ENCODE results near the gene GARNL3. TPM values are rescaled to one million over a fixed set of nuclear protein-coding genes. Genes with fewer than 3 reads are reported as not detected.
A peak's percentile ranks its signal among the peaks of the same experiment; 100 is the strongest.

GARNL3 gene
- total RNA-seq, 1 donor, result 5.8 TPM

GRCh38 chr9:127386249-127386648, 121.7 kb downstream of the GARNL3 start:
- Histone ChIP-seq H3K4me3 (ENCODE audit: insufficient read depth, low read length) (no peak overlapping the region), H2AFZ (ENCODE audit: low read length) (no peak overlapping the region), H3K27ac (ENCODE audit: low read depth, low read length) (no peak overlapping the region), H4K20me1 (ENCODE audit: insufficient read depth, low read length) (no peaks in the 10 kb centered on the region), H3K27me3 (ENCODE audit: insufficient read depth, low read length) (peaks cover 54% of the 10 kb centered on the region), H3K9me3 (ENCODE audit: low read depth, low read length) (no peaks in the 10 kb centered on the region), H3K79me2 (ENCODE audit: insufficient read depth, low read length) (no peaks in the 10 kb centered on the region), H3K4me2 (ENCODE audit: insufficient read depth, low read length) (no peak overlapping the region), H3K36me3 (ENCODE audit: insufficient read depth, low read length) (no peaks in the 10 kb centered on the region), H3K4me1 (ENCODE audit: insufficient read depth, low read length) (peaks cover 11% of the 10 kb centered on the region)
- no peak for DNase-seq (ENCODE audit: insufficient read length, low spot score, missing footprints)
- no peak for TF ChIP-seq CTCF (IDR thresholded peaks at IDR 0.05; ENCODE audit: extremely low read depth, low read depth, low read length)

GRCh38 chr9:127386981-127387380, 122.4 kb downstream of the GARNL3 start:
- H3K4me2 ChIP-seq (ENCODE audit: insufficient read depth, low read length), result no peak overlapping the region
- DNase-seq (ENCODE audit: insufficient read length, low spot score, missing footprints), result peak; percentile 55
- H2AFZ ChIP-seq (ENCODE audit: low read length), result no peak overlapping the region
- H3K79me2 ChIP-seq (ENCODE audit: insufficient read depth, low read length), result no peaks in the 10 kb centered on the region
- H3K27ac ChIP-seq (ENCODE audit: low read depth, low read length), result no peak overlapping the region
- TF ChIP-seq CTCF (IDR thresholded peaks at IDR 0.05; ENCODE audit: extremely low read depth, low read depth, low read length), result no peak
- H4K20me1 ChIP-seq (ENCODE audit: insufficient read depth, low read length), result no peaks in the 10 kb centered on the region
- peaks cover 55% of the 10 kb centered on the region for H3K27me3 ChIP-seq (ENCODE audit: insufficient read depth, low read length)
- H3K4me1 ChIP-seq (ENCODE audit: insufficient read depth, low read length), result peaks cover 11% of the 10 kb centered on the region
- no peak overlapping the region for H3K4me3 ChIP-seq (ENCODE audit: insufficient read depth, low read length)
- H3K36me3 ChIP-seq (ENCODE audit: insufficient read depth, low read length), result no peaks in the 10 kb centered on the region
- H3K9me3 ChIP-seq (ENCODE audit: low read depth, low read length), result no peaks in the 10 kb centered on the region

DNA sequence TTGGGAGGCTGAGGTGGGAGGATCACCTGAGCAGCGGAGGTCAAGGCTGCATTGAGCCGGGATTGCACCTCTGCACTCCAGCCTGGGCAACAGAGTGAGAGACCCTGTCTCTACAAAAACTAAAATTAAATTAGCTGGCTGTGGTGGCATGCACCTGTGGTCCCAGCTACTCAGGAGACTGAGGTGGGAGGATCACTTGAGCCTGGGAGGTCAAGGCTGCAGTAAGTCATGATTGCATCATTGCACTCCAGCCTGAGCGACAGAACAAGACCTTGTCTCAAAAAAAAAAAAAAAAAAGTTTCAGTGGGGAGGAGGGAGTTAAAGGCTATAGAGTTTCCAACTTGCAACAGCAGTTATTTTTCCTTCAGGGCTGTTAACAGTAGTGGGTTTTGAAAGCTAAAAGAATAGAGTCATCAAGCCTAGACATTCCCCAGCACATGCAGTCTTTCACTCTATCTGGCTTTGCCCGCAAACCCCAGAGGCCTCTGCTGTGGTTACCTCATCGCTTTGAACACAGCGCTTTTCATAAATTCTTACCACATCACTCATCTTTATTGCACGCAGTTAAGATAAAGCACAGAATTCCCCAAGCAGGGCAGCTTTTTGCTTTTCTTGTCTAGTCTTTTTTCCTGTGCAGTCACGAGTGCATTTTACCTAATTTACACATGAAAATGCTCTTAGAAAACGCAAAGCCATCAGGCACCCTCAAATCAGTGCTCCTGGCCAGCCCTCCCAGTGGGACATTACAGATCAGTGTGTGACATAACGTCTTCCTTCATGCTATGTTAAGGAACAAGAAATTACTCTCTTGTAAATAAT, 123.7 kb downstream of the GARNL3 start:
- peaks cover 54% of the 10 kb centered on the region for H3K27me3 ChIP-seq (ENCODE audit: insufficient read depth, low read length)
- H3K4me1 ChIP-seq (ENCODE audit: insufficient read depth, low read length), result peaks cover 11% of the 10 kb centered on the region
- no peak overlapping the region for H2AFZ ChIP-seq (ENCODE audit: low read length)
- no peak overlapping the region for H3K4me3 ChIP-seq (ENCODE audit: insufficient read depth, low read length)
- peak overlapping the region; percentile 66 for H3K4me2 ChIP-seq (ENCODE audit: insufficient read depth, low read length)
- no peaks in the 10 kb centered on the region for H3K79me2 ChIP-seq (ENCODE audit: insufficient read depth, low read length)
- H3K27ac ChIP-seq (ENCODE audit: low read depth, low read length), result peak overlapping the region; percentile 35
- H3K9me3 ChIP-seq (ENCODE audit: low read depth, low read length), result no peaks in the 10 kb centered on the region
- TF ChIP-seq CTCF (IDR thresholded peaks at IDR 0.05; ENCODE audit: extremely low read depth, low read depth, low read length), result no peak
- H4K20me1 ChIP-seq (ENCODE audit: insufficient read depth, low read length), result no peaks in the 10 kb centered on the region
- DNase-seq (ENCODE audit: insufficient read length, low spot score, missing footprints), result peak; percentile 87
- no peaks in the 10 kb centered on the region for H3K36me3 ChIP-seq (ENCODE audit: insufficient read depth, low read length)

DNA sequence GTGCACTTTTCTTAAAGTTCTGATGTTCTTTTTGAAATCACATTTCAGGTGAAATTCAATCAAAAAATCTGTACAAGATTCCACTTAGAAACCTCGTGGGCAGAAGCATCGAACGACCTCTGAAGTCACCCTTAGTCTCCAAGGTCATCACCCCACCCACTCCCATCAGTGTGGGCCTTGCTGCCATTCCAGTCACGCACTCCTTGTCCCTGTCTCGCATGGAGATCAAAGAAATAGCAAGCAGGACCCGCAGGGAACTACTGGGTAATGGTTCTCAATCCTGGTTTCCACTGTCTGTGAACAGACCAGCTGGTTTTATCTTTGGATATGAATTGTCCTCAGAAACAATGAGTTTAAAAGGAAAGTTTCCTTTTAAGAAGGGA, 124.3 kb downstream of the GARNL3 start:
- Histone ChIP-seq H3K4me1 (ENCODE audit: insufficient read depth, low read length) (peaks cover 11% of the 10 kb centered on the region), H3K27ac (ENCODE audit: low read depth, low read length) (peak overlapping the region; percentile 35), H3K4me2 (ENCODE audit: insufficient read depth, low read length) (peak overlapping the region; percentile 66), H3K79me2 (ENCODE audit: insufficient read depth, low read length) (no peaks in the 10 kb centered on the region), H2AFZ (ENCODE audit: low read length) (no peak overlapping the region), H3K9me3 (ENCODE audit: low read depth, low read length) (no peaks in the 10 kb centered on the region), H3K36me3 (ENCODE audit: insufficient read depth, low read length) (no peaks in the 10 kb centered on the region), H3K4me3 (ENCODE audit: insufficient read depth, low read length) (no peak overlapping the region), H4K20me1 (ENCODE audit: insufficient read depth, low read length) (no peaks in the 10 kb centered on the region), H3K27me3 (ENCODE audit: insufficient read depth, low read length) (peaks cover 48% of the 10 kb centered on the region)
- peak; percentile 31 for DNase-seq (ENCODE audit: insufficient read length, low spot score, missing footprints)
- TF ChIP-seq CTCF (IDR thresholded peaks at IDR 0.05; ENCODE audit: extremely low read depth, low read depth, low read length), result no peak

All from osteoblast (primary cell).